GM10847 (cell line): ENCODE data around the gene ATP5PO.

Source experiments
- POLR2A ChIP-seq: IDR thresholded peaks from 2 replicates; pipeline ENCODE4 v1.6.1; 2011; ENCODE audit not compliant: insufficient read length; ENCODE audit errors: extremely low read depth

The ATP5PO gene

DNA sequence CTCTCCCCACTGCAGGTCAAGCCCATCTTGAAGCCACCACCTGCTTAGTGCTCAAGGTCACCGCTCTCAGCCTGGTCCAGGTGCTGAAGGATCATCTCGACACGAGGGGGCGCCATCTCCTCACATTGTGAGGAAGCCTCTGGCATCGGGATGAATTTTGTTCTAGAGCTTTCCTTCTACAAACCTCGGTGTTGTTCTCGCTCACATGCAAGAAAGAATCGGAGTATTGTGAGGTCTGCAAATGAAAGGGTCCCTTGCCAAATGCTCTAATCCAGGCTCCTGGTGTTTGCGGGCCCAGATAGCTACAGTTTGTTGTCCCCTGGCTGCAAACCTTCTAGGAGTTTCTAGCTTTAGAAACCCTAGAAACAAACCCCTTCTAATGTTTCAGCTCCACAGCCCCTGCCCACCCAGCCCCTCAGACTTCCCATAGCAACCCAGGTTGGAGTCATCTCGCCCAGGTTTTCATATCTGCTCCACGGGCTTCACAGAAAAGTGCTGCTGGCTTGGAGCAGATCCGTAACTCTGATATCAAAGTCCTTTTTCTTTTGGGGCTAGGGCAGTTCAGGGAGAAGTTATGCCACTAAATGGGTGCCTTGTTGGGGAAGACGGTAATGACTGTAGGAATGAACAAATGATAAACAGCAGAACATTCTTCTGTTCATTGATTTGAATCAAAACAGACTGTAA lies 8.6 kb upstream of the ATP5PO start:
- TF ChIP-seq POLR2A, result no peak

- no peak for TF ChIP-seq POLR2A
Measured at GRCh38 chr21:33917421-33917820, 1.8 kb upstream of the ATP5PO start.

GRCh38 chr21:33916200-33916567 lies 580 bp upstream of the ATP5PO start:
- no peak for TF ChIP-seq POLR2A

GRCh38 chr21:33914188-33914587 lies 1.4 kb downstream of the ATP5PO start:
- no peak for TF ChIP-seq POLR2A

DNA sequence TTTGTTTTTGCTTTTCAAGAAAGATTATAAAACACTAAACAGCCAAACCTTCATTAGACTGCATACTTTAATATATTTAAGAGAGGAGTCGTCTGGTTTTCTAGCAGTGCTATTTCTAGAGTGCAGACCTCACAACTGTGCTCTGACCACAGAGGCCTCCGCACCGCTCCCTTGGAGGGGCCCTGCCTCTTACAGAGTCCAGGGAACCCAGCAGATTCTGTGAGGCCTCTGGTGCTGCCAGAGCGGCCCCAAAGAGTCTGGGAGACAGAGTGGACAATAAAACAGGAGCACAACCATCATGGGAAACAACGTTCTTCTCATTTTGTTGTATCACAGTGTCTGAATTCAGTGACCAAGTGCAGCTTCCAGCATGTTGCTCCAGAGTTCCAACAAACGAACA lies 5.8 kb downstream of the ATP5PO start:
- TF ChIP-seq POLR2A, result no peak

- TF ChIP-seq POLR2A, result no peak
Measured at GRCh38 chr21:33908760-33909159, 6.8 kb downstream of the ATP5PO start.

DNA sequence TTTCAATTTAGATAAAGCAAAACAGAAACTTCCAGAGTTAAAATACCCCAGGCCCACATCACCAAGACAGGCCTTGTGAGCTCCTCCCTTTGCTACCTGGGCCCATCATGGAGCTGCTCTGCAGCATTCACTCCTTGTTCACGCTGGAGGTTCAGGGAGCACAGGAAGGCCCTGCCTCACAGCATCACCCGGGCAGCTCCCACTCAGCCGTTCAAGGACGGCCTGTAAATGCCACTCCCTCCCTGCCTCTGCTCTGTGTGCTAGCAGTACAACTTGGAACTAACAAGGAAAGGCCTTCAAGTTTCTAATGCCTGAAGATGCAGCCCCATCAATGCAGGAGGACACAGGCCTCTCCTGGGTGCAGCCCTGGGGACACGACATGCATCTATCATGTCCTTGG lies 11.6 kb downstream of the ATP5PO start:
- no peak for TF ChIP-seq POLR2A

DNA sequence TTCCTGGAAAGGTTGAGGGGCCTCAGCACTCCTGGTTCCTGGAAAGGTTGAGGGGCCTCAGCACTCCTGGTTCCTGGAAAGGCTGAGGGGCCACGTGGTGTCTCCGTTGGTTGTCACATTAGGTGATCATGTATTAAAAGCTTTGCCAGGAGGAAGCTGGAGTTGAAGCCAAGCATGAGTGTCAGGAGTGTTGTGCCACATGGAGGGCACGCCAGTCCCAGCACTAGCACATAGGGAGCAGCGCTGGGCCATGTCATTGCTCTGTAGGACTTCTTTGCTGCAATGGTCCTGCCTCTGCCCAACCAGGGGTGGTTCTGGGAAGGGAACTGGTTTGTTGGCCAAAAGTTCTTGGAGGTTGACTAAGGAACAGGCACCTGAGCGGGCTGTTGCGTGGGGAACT lies 13.3 kb downstream of the ATP5PO start:
- no peak for TF ChIP-seq POLR2A

GRCh38 chr21:33901412-33902288 lies 14.0 kb downstream of the ATP5PO start:
- no peak for TF ChIP-seq POLR2A

- TF ChIP-seq POLR2A, result no peak
Measured at GRCh38 chr21:33899199-33899598, 16.4 kb downstream of the ATP5PO start.

DNA sequence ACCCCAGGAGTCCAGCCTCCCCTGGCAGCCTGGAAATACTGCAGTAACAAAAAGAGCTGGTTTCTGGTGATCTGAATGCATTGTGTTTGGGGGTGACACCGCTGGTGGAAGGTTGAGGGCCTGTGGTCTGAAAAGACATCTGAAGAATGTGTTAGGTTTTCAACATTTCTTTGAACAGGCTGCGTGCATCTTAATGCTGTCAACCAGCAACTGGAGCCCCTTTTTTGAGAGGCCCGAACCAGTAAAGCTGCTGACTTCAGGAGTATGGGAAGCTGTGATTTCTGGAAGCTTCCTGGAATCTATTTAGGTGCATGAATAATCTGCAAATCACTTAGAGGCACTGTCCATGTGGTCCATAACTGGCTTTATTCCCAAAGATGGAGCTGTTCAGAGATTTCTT lies 17.0 kb downstream of the ATP5PO start:
- no peak for TF ChIP-seq POLR2A

DNA sequence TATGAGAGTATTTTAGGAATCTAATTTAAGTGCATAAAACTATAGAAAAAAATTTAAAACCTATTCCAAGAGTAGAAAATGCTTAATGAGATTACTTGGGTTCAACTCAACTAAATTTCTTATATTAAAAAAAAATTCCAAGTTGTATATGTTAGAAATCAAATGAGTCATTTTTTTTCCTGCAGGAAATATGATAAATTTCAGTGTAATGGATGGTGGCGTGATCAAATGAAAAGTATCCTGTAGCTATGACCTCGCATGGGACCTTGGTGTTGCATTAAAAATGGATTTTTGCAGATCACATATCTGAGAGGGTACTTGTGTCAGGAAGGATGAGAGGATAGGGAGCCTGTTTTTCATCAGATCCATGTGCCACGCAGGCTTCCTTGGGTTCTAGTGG lies 17.9 kb downstream of the ATP5PO start:
- no peak for TF ChIP-seq POLR2A

DNA sequence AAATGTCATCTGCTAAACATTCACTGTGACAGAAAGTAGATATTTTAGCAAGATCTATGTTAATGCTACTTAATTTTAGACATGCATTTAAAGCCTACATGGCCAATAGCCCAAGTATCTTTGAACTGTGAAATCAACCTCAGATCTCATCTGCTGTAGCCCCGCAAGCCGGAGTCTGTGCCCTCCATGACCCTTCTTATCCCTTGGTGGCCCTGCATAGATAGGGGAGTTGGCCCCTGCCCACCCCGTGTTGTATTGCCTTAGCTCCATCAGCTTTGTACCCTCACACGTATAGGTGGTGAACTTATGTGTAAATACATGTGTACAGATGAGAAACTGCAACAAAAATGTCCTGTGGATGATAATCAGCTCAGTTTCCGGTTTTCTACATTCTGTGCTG lies 18.5 kb downstream of the ATP5PO start:
- no peak for TF ChIP-seq POLR2A

DNA sequence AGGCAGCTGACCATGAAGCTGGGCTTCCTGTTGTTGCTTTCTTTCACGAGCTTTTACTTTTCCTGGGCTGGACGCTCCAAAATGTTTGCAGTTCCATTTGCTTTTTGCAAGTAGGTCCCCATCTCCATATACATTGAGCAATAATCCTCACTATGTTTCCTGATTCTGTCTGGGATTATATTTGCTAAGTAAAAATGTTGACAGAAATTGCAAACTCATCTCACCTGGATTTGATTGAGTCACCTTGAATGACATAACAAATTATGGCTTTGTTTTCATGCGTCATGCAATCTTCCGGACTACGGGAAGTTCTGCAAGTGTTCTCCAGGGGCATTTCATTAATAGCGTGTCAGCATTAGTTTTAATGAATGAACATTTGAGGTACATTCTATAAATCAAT lies 18.9 kb downstream of the ATP5PO start:
- TF ChIP-seq POLR2A, result no peak

DNA sequence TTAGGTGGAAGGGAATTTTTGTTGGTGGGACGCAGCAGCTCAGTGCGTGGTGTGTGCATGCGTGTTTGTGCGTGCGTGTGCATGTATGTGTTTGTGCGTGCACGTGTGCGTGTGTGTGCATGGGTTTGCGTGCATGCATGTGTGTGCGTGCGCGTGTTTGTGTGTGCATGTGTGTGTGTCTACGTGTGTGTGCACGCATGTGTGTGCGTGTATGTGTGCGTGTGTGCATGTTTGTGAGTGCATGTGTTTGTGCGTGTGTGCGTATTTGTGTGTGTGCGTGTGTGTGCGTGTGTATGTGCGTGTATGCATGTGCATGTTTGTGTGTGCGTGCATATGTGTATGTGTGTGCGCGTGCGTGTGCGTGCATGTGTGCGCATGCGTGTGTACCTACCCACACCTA lies 20.2 kb downstream of the ATP5PO start:
- TF ChIP-seq POLR2A, result no peak

DNA sequence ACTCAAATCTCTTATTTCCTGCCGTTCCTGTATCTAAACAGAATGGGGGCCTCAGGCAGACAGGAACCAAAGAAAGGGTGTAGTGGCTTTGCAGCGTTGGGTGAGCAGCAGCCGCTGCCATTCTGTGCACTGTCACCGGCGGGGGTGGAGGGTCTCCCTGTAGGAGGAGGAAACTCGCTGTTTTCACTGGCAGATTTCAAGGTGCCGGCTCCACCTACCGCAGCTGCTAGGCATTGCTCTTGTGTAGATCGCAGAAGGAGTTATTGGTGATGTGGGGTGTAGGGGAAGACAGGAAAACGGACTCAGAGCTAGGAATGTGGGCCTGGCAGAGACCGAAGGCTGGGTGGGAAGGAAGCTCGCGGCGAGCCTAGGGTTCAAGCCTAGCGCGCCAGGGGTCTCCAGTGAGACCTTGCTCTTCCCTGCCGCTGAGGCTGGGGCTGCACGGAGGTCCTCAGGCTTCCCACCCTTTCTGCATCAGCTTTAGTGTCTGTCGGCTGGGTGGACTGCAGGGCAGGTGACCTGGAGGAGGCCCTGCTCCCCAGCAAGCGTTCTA lies 20.8 kb downstream of the ATP5PO start:
- no peak for TF ChIP-seq POLR2A
